T-cell (primary cell): ENCODE measurements around the gene SYNDIG1. TPM values are rescaled to one million over a fixed set of nuclear protein-coding genes. Genes with fewer than 3 reads are reported as not detected.

Experiments
- ATAC-seq, 4 experiments: fragments of 200-7000 bp in 3 of 4; fragments of 150-1000 bp in 1 of 4; cut with Tn5 transposase; replicated peaks in 1 of 4; 1 replicate in 3 of 4; 2 replicates in 1 of 4; pipeline ENCODE4 v1.10.0; 2021; ENCODE audit warnings: moderate library complexity in 3 of 4, mild to moderate bottlenecking in 2 of 4, moderate number of reproducible peaks in 1 of 4
- CTCF ChIA-PET, 2 donors: fragments of 300-600 bp; sonication (Branson Sonifier 250); formaldehyde crosslinking; loops; one replicate each; lab custom pipeline; 2022; ENCODE audit warnings: antibody characterized with exemption in 2 of 2; lab: Charles Lee
- POLR2A ChIA-PET, 2 donors: fragments of 300-600 bp; sonication (Branson Sonifier 250); formaldehyde crosslinking; loops; one replicate each; lab custom pipeline; 2022; ENCODE audit warnings: antibody characterized with exemption in 2 of 2; lab: Charles Lee
- DNase-seq, 35 experiments: peaks; one replicate each; pipeline versions ENCODE4 v3.0.0 to v3.0.0-alpha.2; 2013 to 2023
- H3K27ac ChIP-seq: one replicate; pipeline ENCODE4 v1.5.1; 2013; ENCODE audit warnings: low read length
- H3K27me3 ChIP-seq, 2 experiments: replicated peaks in 1 of 2; 1 replicate in 1 of 2; 2 replicates in 1 of 2; pipeline versions ENCODE4 v1.6.1 to v1.7.0; 2013; ENCODE audit warnings: low read length in 1 of 2, mixed read lengths in 1 of 2; ENCODE audit not compliant: control insufficient read depth in 2 of 2, insufficient read depth in 2 of 2; ENCODE audit errors: extremely low read depth in 1 of 2
- H3K36me3 ChIP-seq, 2 donors: 1 replicate in 1 of 2; 2 replicates in 1 of 2; pipeline versions ENCODE4 v1.6.1 to v1.7.0; 2013; ENCODE audit warnings: low read length in 1 of 2; ENCODE audit not compliant: control insufficient read depth in 2 of 2, insufficient read depth in 1 of 2; ENCODE audit errors: extremely low read depth in 1 of 2
- H3K4me1 ChIP-seq, 2 experiments: 1 replicate in 1 of 2; 2 replicates in 1 of 2; pipeline versions ENCODE4 v1.6.1 to v1.7.0; 2013; ENCODE audit warnings: low read length in 2 of 2, mixed read lengths in 1 of 2; ENCODE audit not compliant: insufficient read depth in 2 of 2, control insufficient read depth in 1 of 2; ENCODE audit errors: extremely low read depth in 1 of 2
- H3K4me3 ChIP-seq, 2 donors: 1 replicate in 1 of 2; 2 replicates in 1 of 2; pipeline versions ENCODE4 v1.5.1 to v1.7.0; 2013; ENCODE audit warnings: mild to moderate bottlenecking in 2 of 2, low read length in 1 of 2, moderate library complexity in 1 of 2; ENCODE audit not compliant: control insufficient read depth in 1 of 2; ENCODE audit errors: extremely low read depth in 1 of 2
- H3K9me3 ChIP-seq: 2 replicates; pipeline ENCODE4 v1.7.0; 2013
- H3K27ac Mint-ChIP-seq, 2 donors: one replicate each; pipeline ENCODE4 v1.8.0; 2020 to 2021; ENCODE audit warnings: mild to moderate bottlenecking in 2 of 2, mixed read lengths in 2 of 2
- H3K27me3 Mint-ChIP-seq, 2 donors: one replicate each; pipeline ENCODE4 v1.8.0; 2021 to 2022; ENCODE audit warnings: mixed read lengths in 2 of 2
- H3K36me3 Mint-ChIP-seq: one replicate; pipeline ENCODE4 v1.8.0; 2021; ENCODE audit warnings: mixed read lengths
- H3K4me1 Mint-ChIP-seq, 3 donors: one replicate each; pipeline ENCODE4 v1.8.0; 2020 to 2022; ENCODE audit warnings: mixed read lengths in 3 of 3, mild to moderate bottlenecking in 1 of 3
- H3K4me3 Mint-ChIP-seq, 3 donors: one replicate each; pipeline ENCODE4 v1.8.0; 2020 to 2022; ENCODE audit warnings: mild to moderate bottlenecking in 3 of 3, mixed read lengths in 3 of 3, moderate library complexity in 3 of 3
- H3K9me3 Mint-ChIP-seq, 3 donors: one replicate each; pipeline ENCODE4 v1.8.0; 2020 to 2022; ENCODE audit warnings: mixed read lengths in 3 of 3
- WGBS: methylation state at CpG from one replicate; pipeline ENCODE4 v1.1.5; 2013; ENCODE audit warnings: missing lambda C conversion rate; ENCODE audit not compliant: insufficient coverage; 5-methylcytosine and 5-hydroxymethylcytosine counted together
- total RNA-seq, 35 experiments: library from RNA in 6 of 35; stranded (reverse) in 6 of 35; fragments of 120-200 nt in 1 of 35; gene quantifications; one replicate each; pipeline versions ENCODE4 v1.2.1 to v1.2.4 and lab custom pipeline; 2013 to 2026

The SYNDIG1 gene
- total RNA-seq, 5 donors from 2014 or later (not counting 1 experiment from before 2014, with no cell fraction given): not detected

GRCh38 chr20:24584078-24584477, 114.6 kb downstream of the SYNDIG1 start:
- Mint-ChIP-seq H3K27ac (no peak overlapping the region), H3K36me3 (no peaks in the 10 kb centered on the region), H3K4me1 (no peaks in the 10 kb centered on the region), H3K4me3 (no peak overlapping the region), H3K27me3 (no peaks in the 10 kb centered on the region), H3K9me3 (no peaks in the 10 kb centered on the region)
- no peak overlapping the region for H3K27ac ChIP-seq
- H3K27me3 ChIP-seq: peaks cover 0 to 26% of the 10 kb centered on the region in 2 experiments
- CTCF ChIA-PET: no interaction called here
- DNase-seq (no peak), ATAC-seq (no peak)
- POLR2A ChIA-PET: no interaction called here
- H3K4me1 ChIP-seq: no peaks in the 10 kb centered on the region
- WGBS: 88% methylated on average over 9 of the region's 9 CpGs
- no peak overlapping the region for H3K4me3 ChIP-seq
- H3K9me3 ChIP-seq: no peaks in the 10 kb centered on the region
- H3K36me3 ChIP-seq: no peaks in the 10 kb centered on the region

- no peak for ATAC-seq
- Mint-ChIP-seq H3K27me3 (no peaks in the 10 kb centered on the region), H3K9me3 (no peaks in the 10 kb centered on the region), H3K4me3 (no peak overlapping the region), H3K27ac (no peak overlapping the region), H3K4me1 (no peaks in the 10 kb centered on the region), H3K36me3 (no peaks in the 10 kb centered on the region)
- no peak for DNase-seq
- Histone ChIP-seq H3K9me3 (no peaks in the 10 kb centered on the region), H3K27me3 (peaks cover 0 to 26% of the 10 kb centered on the region in 2 experiments), H3K4me3 (no peak overlapping the region), H3K27ac (no peak overlapping the region), H3K36me3 (no peaks in the 10 kb centered on the region), H3K4me1 (no peaks in the 10 kb centered on the region)
- CTCF ChIA-PET: no interaction called here
- POLR2A ChIA-PET: no interaction called here
- 88% methylated on average over 19 of the region's 26 CpGs for WGBS
These were observed 115.3 kb downstream of the SYNDIG1 start for GRCh38 chr20:24584538-24585356.

GRCh38 chr20:24585796-24586522, 116.5 kb downstream of the SYNDIG1 start:
- H3K4me3 ChIP-seq: no peak overlapping the region
- 71% methylated on average over 5 of the region's 10 CpGs for WGBS
- H3K27ac Mint-ChIP-seq: no peak overlapping the region
- no peaks in the 10 kb centered on the region for H3K9me3 ChIP-seq
- POLR2A ChIA-PET: no interaction called here
- no peaks in the 10 kb centered on the region for H3K36me3 Mint-ChIP-seq
- peaks cover 0 to 28% of the 10 kb centered on the region in 2 experiments for H3K27me3 ChIP-seq
- H3K4me3 Mint-ChIP-seq: no peak overlapping the region
- H3K27me3 Mint-ChIP-seq: no peaks in the 10 kb centered on the region
- no peaks in the 10 kb centered on the region for H3K4me1 Mint-ChIP-seq
- DNase-seq (no peak), ATAC-seq (no peak)
- H3K4me1 ChIP-seq: no peaks in the 10 kb centered on the region
- H3K9me3 Mint-ChIP-seq: no peaks in the 10 kb centered on the region
- CTCF ChIA-PET: no interaction called here
- no peaks in the 10 kb centered on the region for H3K36me3 ChIP-seq
- no peak overlapping the region for H3K27ac ChIP-seq

- H3K27ac ChIP-seq: no peak overlapping the region
- H3K36me3 ChIP-seq: no peaks in the 10 kb centered on the region
- no peaks in the 10 kb centered on the region for H3K4me1 Mint-ChIP-seq
- ATAC-seq: no peak
- WGBS: 17% methylated on average over 2 of the region's 6 CpGs
- H3K4me1 ChIP-seq: no peaks in the 10 kb centered on the region
- no peak overlapping the region for H3K4me3 ChIP-seq
- H3K27me3 Mint-ChIP-seq: no peaks in the 10 kb centered on the region
- H3K9me3 Mint-ChIP-seq: no peaks in the 10 kb centered on the region
- POLR2A ChIA-PET: no interaction called here
- no peak overlapping the region for H3K27ac Mint-ChIP-seq
- no peaks in the 10 kb centered on the region for H3K36me3 Mint-ChIP-seq
- no peaks in the 10 kb centered on the region for H3K9me3 ChIP-seq
- H3K4me3 Mint-ChIP-seq: no peak overlapping the region
- DNase-seq: no peak
- CTCF ChIA-PET: no interaction called here
- peaks cover 0 to 27% of the 10 kb centered on the region in 2 experiments for H3K27me3 ChIP-seq
These were observed 117.1 kb downstream of the SYNDIG1 start for GRCh38 chr20:24586523-24586840.

GRCh38 chr20:24587384-24588046, 118.1 kb downstream of the SYNDIG1 start:
- no peaks in the 10 kb centered on the region for H3K27me3 Mint-ChIP-seq
- 91% methylated on average over 12 of the region's 12 CpGs for WGBS

GRCh38 chr20:24588047-24588635, 118.7 kb downstream of the SYNDIG1 start:
- 91% methylated on average over 4 of the region's 6 CpGs for WGBS
- Histone ChIP-seq H3K36me3 (no peaks in the 10 kb centered on the region), H3K27ac (no peak overlapping the region), H3K27me3 (peaks cover 0 to 22% of the 10 kb centered on the region in 2 experiments), H3K4me1 (no peaks in the 10 kb centered on the region), H3K4me3 (no peak overlapping the region), H3K9me3 (no peaks in the 10 kb centered on the region)
- peaks cover 0 to 3% of the 10 kb centered on the region in 2 donors for H3K27me3 Mint-ChIP-seq
- DNase-seq (no peak), ATAC-seq (no peak)
- H3K9me3 Mint-ChIP-seq: no peaks in the 10 kb centered on the region
- H3K27ac Mint-ChIP-seq: no peak overlapping the region
- POLR2A ChIA-PET: no interaction called here
- CTCF ChIA-PET: no interaction called here
- H3K4me3 Mint-ChIP-seq: no peak overlapping the region
- H3K36me3 Mint-ChIP-seq: no peaks in the 10 kb centered on the region
- no peaks in the 10 kb centered on the region for H3K4me1 Mint-ChIP-seq

More at GRCh38 chr20:24587384-24588046, 118.1 kb downstream of the SYNDIG1 start:
- ChIA-PET POLR2A (no interaction called here), CTCF (no interaction called here)
- Histone ChIP-seq H3K9me3 (no peaks in the 10 kb centered on the region), H3K27ac (no peak overlapping the region), H3K36me3 (no peaks in the 10 kb centered on the region), H3K4me3 (no peak overlapping the region), H3K4me1 (no peaks in the 10 kb centered on the region), H3K27me3 (peaks cover 0 to 25% of the 10 kb centered on the region in 2 experiments)
- ATAC-seq (no peak), DNase-seq (no peak)
- H3K4me1 Mint-ChIP-seq: no peaks in the 10 kb centered on the region
- no peak overlapping the region for H3K4me3 Mint-ChIP-seq
- no peak overlapping the region for H3K27ac Mint-ChIP-seq
- H3K36me3 Mint-ChIP-seq: no peaks in the 10 kb centered on the region
- H3K9me3 Mint-ChIP-seq: no peaks in the 10 kb centered on the region
